ENCODE data around the gene GLIS1.

GLIS1 gene

DNA sequence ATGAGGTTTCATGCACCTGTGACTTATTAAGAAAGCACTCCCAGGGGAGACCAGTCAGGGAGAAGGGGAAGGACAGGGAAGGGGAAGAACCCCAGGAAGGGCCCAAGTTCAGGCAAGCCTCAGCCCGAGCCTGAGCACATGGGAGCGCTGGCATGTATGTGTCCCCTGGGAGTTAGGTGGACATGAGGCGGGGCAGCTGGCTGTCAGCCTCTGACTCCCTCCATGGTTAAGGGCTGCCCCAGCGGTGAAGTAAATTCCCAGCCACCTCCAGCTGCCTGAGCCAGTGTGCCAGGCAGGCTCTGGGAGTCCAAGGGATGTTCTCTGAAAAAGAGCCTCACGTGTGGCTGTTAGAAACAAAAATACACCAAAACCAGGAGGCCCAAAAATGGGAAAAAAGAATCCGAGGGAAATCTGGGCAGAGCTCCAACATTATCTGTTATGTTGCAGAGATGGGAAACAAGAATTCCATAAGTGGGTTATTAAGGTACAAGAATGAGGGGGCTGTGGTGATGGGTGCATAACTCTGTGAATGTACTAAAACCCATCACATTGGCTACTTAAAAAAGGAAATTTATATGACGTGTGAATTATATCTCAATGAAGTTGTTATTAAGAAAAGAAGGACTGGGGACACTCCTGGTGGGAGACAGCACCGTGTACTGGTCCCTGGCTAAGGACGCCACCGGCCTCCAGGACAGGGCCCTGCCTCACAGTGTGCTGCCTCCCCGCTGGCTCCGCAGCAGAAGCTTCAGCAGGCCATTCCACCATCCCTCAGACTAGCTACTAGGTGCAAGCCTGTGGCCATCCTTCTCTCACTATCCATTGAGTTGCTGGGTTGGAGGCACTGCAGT, 261.1 kb downstream of the GLIS1 start:
- DNase-seq (ENCODE audit: low read depth in 4 of 4, low spot score in 1 of 4): no peak

DNA sequence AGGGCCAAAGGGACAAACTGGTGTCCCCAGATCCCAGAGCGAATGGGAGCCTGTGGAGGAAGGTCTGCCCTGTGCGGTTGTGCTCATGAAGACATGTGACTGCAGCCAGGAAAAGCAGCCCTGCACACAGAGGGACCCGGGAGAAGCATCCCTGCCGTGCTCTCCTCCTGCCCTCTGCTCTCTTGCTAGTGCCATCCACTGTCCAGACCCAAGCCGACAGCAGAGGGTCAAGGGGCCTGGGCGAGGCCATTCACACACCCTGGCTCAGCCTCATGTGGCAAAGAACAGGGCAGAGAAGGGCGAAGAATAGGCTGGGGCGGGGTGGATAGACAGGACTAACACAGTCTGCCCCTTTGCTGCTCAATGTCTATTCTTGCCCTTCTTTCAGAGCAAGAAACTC, 262.4 kb downstream of the GLIS1 start:
- DNase-seq (ENCODE audit: low read depth in 4 of 4, low spot score in 1 of 4): no peak

DNA sequence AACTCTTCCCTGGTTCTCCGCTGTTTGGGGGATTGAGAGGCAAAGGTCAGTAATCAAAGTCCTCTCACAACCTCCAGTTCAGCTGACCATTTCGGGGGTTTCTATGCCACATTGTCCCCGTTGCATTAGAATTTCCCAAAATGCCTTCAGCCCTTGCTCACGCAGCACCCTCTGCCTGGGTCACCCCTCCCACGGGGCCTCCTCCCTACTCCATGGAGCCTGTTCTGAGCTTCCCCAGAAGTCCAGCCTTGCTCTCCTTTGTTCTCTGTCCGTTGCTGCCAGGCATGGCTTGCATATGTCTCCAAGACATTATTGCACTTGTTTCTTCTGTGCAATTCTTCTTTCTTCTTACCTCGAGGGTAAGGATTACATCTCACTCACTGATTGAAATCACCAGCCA, 263.3 kb downstream of the GLIS1 start:
- DNase-seq (ENCODE audit: low read depth in 4 of 4, low spot score in 1 of 4): no peak

DNA sequence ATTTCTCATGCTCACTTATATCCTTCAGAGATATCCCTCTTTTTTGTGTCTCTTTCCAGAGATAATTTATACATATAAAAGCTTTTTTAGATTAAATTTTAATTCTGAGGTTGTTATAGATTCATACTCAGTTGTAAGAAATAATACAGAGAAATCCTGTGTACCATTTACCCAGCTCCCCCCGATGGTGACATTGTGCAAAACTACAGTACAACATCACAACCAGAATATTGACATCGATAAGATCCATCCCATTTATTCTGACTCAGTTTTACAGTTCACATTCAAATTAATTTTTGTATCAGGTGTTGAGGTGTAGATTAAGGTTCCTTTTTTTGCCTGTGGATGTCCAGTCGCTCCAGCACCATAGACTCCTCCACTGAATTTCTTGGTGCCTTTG, 265.5 kb downstream of the GLIS1 start:
- no peak for DNase-seq (ENCODE audit: low read depth in 4 of 4, low spot score in 1 of 4)

DNA sequence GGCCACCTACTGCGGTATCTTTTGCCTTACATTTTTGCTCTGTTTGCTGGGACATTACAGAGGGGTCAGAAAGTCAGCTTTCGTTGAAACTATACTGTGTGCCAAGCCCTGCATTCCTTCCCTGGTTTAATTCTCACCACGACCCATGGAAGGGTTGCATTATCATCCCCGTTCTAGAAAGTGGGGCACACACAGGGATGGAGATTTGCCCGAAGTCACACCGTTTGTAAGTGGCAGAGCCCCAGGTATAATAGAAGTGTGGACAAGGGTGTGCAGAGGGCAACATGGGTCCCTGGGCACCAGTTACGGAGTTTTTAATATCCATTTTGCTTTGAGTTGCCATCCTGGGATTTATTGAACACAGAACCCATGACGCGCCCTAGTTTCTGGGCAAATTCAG, 268.0 kb downstream of the GLIS1 start:
- no peak for DNase-seq (ENCODE audit: low read depth in 4 of 4, low spot score in 1 of 4)

DNA sequence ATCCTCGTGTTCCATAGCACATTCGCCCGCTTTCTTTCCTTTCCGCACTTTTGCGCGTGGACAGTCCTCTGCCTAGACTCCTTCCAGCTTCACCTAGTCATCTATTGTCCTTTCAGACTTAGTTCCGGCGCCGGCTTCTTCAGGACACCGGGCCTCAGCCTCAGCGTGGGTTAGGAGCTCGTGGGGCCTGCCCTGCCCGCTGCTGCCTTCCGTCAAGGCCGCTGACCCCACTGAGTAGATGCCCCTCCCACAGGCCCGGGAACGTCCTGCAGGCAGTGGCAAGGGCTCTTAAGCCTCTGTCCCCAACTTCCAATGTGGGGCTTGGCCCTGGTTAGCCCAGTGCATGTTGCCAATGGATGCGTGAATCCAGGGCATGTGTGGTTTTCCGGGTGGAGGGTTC, 268.4 kb downstream of the GLIS1 start:
- no peak for DNase-seq (ENCODE audit: low read depth in 4 of 4, low spot score in 1 of 4)

DNA sequence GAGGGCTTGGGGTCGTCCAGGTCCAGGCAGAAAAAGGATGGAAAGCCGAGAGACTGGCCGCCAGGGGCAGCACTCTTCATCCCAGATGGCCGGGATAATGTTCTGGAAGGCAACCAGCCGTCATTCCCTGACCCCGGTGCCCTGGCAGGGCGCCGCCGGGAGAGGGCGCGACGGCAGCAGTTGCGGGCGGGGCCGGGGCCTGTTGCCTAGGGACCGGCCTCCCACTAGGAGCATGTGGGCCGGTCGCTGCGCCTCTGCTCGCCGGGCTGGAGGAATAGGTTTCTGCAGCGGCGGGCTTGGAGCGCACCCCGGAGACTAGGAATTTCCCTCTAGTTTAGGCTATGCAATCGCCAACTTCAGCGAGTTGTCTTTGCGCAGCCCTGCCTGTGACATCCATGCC, 268.8 kb downstream of the GLIS1 start:
- DNase-seq (ENCODE audit: low read depth in 4 of 4, low spot score in 1 of 4): no peak

DNA sequence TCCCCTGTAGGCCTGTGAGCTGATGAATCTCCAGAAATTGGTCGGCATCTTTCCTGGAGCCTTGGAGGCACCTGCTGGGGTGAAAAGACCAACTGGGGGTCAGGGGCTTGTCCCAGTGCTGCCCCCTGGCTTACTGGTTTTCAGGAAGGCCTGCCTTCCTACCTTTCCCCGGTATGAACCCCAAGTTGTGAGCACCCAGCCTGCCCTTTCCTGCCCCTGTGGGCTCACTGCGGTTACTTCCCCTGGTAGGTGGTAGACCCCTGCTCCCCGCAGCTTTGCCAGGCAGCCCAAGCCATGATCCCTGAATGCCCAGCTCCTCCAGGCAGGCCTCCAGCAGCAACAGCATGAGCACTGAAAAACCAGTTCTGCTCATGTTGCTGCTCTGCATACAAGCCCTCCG, 269.6 kb downstream of the GLIS1 start:
- DNase-seq (ENCODE audit: low read depth in 4 of 4, low spot score in 1 of 4): no peak

DNA sequence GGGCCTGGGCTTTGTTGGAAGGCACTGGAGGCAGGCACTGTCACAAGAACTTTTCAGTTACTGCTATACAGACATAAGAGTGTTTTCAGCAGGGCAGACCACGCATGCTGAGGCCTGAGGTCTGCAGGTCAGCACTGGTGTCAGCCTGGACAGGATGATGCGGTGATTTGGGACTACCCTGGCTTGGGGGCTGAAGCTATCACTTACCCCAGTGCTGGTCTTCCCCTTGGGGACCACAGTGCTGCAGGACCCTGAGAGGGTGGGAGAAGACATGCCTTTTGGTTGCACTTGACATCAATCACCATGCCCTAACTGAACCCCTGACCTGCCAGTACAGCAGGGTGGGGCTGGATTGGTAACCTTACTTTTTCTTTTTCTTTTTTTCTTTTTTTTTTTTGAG, 270.6 kb downstream of the GLIS1 start:
- no peak for DNase-seq (ENCODE audit: low read depth in 4 of 4, low spot score in 1 of 4)

DNA sequence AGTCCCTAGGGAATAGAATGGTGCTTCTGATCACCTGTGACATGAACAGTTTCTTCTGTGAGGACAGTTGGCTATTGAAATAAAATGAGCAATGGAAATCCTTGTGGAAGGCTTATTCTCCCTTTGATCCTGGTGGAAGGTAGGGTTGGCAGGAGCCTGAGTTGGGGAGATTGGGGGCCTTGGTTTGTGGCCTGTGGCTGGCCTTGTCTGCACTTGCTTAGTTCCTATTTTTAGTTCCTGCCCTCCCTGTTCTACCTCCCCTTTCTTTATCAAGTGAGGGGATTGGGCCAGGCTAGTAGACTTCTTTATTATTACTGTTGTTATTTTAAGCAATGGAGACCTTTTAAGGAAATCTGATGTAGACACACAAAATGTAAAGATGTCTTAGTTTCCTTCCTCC, 271.6 kb downstream of the GLIS1 start:
- DNase-seq (ENCODE audit: low read depth in 4 of 4, low spot score in 1 of 4): no peak

DNA sequence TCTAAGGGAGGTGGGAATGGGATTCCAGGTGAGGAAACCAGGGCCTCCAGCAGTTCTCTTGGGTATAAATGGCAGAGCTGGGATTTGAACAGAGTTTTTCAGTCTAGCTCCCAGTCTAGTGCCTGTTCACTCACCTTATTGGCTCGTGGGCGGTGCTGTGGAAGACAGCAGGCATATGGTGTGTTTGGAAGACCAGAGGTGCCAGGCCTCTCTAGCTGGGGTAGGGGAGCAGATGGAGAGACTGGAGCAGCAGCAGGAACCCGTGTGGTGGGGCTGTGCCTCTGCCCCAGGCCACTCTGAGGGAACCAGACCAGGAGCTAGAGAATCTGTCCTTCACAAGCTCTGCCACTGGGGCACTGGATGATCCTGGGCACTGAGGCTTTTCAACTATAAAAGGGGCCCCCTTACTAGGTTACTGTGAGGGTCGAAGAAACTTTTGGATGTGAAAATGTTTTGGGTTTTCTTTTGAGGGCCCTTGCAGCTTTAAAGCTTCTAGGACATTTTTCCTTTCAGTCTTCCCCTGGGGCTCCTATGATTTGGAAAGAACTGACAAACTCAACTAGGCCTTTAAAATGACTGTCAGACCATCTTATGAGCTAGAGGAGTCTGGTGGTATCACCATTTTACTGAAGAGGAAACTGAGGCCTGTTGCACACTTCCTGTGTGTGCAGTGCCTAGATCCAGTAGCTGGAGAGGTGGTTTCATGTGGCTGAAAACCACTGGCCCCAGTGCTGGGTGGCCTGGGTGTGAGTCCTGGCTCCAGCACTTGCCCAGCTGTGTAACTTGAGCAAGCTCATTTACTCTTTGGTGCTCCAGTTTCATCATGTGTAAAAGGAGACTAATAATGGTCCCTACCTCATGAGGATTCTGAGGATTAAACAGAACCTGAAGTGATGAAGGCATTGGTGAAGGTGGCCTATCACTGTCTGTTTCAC, 273.7 kb downstream of the GLIS1 start:
- no peak for DNase-seq (ENCODE audit: low read depth in 4 of 4, low spot score in 1 of 4)

DNA sequence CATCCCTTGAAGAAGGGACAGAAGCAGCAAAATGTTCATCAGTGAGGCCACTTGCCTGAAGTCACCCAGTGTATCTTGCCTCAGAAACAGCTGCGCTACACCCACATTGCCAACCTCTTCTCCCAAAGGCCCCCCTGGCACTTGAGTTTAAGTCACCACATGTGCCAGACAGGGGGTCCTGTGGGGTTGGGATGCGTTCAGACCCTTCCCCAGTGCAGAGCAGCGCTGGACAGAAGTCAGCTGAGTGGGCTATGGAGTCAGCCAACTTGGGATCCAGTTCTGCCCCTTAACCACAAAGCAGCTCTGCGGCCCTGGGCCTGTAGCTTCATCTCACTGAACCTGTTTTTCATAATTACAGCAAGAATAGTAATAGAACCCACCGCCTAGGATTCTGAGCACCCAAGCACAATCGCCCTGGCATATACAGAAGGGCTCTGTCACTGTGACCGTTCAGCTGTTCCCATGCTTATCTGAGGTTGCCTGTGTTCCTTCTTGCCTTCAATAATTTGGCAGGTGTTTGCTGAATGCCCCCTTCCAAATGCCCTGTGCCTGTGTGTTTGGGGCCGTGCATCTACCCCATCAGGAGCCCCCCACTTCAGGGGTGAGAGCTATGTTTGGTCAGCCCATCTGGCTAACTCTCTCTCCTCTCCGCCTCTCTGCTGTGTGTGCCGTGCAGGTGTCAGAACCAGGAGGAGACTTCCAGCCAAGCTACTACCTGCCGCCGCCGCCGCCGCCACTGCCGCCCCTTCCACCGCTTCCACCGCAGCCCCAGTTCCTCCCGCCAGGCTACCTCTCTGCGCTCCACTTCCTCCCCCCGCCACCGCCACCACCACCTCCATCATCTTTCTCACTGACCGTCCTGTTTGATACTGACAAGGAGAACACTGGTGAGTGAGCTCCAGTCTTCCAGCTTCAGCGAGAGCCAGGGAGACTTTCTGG, 274.7 kb downstream of the GLIS1 start:
- DNase-seq (ENCODE audit: low read depth in 4 of 4, low spot score in 1 of 4): no peak

DNA sequence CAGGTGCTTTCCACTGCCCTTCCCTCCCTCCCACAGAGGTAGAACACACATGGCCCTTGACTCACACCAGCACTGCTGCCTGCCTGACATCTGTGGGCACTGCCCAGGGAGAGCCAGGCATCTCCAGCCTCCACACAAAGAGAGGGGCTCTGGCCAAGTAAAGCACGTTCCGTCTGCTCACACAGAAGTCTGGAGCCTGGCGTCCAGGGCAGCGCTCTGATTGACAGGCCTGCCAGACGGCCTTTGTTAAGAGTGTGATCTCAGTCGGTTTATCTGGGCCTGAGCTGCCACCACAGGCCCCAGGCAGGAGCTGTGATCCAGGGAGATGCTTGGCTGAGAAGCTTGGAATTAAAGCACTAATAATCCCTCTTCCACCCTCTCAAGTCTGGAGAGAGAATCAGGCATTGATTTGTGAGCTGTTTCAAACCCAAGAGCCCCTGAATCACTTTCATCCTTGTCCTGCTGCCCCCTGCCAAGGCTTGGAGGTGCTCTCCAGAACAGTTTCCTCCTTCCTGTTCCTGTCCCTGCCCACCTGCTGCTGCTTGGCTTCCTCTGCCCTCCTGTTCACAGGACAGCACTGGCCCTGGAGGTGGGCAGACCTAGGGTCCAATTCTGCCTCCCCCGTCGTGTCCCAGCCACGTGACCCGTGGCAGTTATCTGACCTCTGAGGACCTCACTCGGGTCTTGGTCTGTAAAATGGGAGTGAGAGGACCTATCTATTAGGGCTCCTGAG, 276.0 kb downstream of the GLIS1 start:
- no peak for DNase-seq (ENCODE audit: low read depth in 4 of 4, low spot score in 1 of 4)

DNA sequence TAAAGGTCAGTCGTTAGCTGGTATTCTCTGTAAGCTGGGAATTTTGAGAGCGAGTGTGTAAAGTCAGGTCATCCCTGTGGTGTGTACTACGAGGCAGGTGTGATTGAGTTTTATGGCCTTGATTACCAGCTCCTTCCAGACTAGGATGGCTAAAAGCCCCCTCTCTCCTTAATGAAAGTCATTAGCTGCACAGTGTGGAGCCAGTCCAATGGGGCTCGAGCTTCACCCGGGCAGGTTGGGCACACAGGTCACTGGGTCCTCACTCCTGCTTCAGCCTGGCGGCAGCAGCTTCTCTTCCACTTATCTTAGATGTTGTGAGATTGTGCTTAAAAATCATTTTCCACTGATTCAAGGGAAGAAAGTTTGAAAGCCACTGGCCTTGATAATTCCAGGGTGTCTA, 276.8 kb downstream of the GLIS1 start:
- DNase-seq (ENCODE audit: low read depth in 4 of 4, low spot score in 1 of 4): no peak

DNA sequence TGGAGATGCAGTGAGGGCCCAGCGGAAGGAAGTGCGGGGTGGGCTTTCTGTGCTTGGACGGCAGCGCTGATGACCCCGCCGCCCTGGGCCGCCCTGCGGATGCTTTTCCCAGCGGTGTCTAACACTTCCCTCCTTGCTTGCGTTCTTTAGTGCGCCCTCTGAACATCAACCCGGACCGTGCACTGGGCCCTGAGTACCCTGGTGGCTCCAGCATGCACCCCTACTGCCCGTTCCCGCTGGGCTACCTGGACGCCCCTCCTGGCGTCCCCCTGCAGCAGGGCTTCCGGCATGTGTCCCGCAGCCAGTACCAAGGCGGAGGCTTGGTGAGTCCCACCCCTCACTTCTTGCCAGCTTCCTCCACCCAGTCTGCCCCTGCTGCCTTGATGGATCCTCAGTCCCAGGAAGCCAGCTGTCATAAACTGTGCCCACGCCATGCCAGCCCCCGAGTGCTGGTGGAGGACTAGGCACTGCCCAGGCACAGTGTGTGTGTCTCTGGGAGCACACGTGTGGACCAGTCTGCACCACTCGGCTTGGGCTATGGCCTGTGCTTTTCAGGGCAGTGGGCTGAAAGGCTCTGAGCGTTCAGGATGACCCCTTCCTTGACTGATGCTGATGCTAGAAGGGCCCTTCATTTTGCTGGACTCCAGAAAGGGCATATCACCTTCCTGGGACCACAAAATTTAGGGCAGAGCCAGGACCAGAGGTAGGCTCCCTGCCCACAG, 277.5 kb downstream of the GLIS1 start:
- DNase-seq (ENCODE audit: low read depth in 4 of 4, low spot score in 1 of 4): no peak

DNA sequence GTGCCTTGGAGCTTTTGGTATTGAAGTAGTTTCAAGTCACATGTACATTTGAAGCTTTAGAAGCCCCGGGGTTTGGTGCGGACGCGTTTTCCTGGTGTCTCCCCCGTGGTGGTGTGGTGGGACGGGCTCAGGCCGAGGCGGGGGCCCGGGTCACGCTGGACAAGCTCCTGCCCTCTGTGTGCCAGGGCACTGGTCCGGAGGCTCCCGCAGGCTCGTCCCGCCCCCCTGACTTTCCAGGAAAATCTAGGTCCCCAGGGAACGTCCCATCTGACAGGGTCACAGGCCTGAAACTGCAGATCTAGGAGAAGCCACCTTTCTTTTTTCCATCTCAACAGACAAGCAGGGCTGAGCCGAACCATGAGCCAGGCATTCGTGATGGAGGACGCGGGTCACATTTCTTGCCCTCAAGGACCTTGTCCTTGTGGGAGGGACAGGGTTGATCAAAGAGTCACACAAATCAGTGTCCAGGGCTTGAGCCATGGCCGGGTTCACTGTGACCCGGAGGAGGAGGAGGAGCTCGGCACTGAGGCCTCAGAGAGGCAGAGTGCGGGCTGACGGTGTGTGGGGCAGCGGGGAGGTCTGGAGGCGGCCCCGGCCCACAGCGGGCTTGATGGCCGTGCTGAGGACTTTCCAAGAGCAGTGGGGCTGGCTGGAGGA, 278.2 kb downstream of the GLIS1 start:
- no peak for DNase-seq (ENCODE audit: low read depth in 4 of 4, low spot score in 1 of 4)

DNA sequence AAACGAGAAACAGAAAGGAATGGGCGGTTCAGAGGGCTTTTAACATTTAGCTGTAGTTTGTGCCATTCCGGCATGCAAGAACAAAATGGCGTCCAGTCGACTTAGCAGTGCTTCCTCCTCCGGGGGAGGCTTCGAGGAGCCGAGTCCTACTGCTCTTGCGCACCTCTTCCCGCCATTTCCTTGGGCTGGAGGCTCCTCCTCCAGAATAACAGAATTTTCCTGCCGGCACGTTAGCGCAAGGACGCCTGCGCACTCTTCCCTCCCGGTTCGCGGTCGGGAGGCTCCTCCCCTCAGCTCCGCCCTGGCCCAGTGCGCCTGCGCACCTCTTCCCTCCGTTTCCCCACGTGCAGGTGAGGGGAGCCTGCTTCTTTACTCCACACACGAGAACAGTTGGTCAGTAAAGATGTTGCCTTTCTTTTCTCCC, 278.7 kb downstream of the GLIS1 start:
- no peak for DNase-seq (ENCODE audit: low read depth in 4 of 4, low spot score in 1 of 4)

DNA sequence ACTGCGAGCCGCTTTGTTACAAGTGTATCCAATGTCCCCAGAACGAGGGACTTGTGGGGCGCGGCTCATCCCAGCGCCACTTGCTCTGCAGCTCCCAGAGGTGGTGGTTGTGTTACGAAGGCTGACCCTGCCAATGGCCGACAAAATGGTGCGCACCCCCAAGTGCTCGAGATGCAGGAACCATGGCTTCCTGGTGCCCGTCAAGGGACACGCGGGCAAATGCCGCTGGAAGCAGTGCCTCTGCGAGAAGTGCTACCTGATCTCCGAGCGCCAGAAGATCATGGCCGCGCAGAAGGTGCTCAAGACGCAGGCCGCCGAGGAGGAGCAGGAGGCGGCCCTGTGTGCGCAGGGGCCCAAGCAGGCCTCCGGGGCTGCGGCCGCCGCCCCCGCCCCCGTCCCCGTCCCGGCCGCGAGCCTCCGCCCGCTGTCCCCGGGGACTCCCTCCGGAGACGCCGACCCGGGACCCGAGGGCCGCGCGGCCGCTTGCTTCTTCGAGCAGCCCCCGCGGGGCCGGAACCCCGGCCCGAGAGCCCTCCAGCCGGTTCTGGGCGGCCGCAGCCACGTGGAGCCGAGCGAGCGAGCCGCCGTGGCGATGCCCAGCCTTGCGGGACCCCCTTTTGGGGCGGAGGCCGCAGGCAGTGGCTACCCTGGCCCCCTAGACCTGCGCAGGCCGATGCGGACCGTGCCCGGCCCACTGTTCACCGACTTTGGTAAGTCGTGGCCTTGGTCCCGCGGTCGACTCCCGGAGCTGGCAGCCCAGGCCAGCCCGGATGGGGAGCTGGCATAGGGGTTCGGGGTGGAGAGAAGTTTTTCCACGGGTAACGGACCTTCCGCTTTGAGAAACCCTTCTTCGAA, 279.4 kb downstream of the GLIS1 start, which contains the start of gene DMRTB1:
Gene DMRTB1 (plus strand): TSS at position 79 of the 855 bp plus-strand sequence. CDS start 55 bp downstream, at position 134.
- DNase-seq (ENCODE audit: low read depth in 4 of 4, low spot score in 1 of 4): no peak
